AG04450 (cell line): ENCODE results near the gene MUC5AC. TPM values are rescaled to one million over a fixed set of nuclear protein-coding genes. Genes with fewer than 3 reads are reported as not detected.

ENCODE experiments used
- CTCF ChIA-PET: fragments of 300-600, 350-600 bp; formaldehyde crosslinking; extraction: SDS; loops from one replicate; lab custom pipeline; 2022; ENCODE audit warnings: antibody characterized with exemption, inconsistent platforms; lab: Charles Lee
- POLR2A ChIA-PET: fragments of 350-600 bp; formaldehyde crosslinking; extraction: SDS; loops from one replicate; lab custom pipeline; 2021; ENCODE audit warnings: antibody characterized with exemption, inconsistent platforms; lab: Yijun Ruan, JAX
- DNase-seq: peaks from one replicate; pipeline ENCODE4 v3.0.0-alpha.2; 2011; ENCODE audit warnings: low read depth, low spot score
- H3K27ac ChIP-seq: one replicate; pipeline ENCODE4 v1.5.1; 2012; ENCODE audit warnings: low read depth, low read length, control low read depth
- H3K27me3 ChIP-seq: one replicate; pipeline ENCODE4 v1.6.0; 2012; ENCODE audit warnings: low read length; ENCODE audit not compliant: control insufficient read depth, insufficient read depth
- H3K4me3 ChIP-seq: 2 replicates; pipeline ENCODE4 v1.5.1; 2011; ENCODE audit warnings: mild to moderate bottlenecking, low read depth, low read length, control low read depth
- H3K9me3 ChIP-seq: 2 replicates; pipeline ENCODE4 v1.5.1; 2012; ENCODE audit warnings: low read length; ENCODE audit not compliant: control insufficient read depth, insufficient read depth
- CTCF ChIP-seq: IDR thresholded peaks from 2 replicates; pipeline ENCODE4 v1.5.1; 2011; ENCODE audit warnings: low read depth, low read length, control low read depth, inconsistent platforms
- polyA plus RNA-seq: library from polyadenylated mRNA; depleted of rRNA; stranded (reverse); fragments of >200 nt; gene quantifications from 2 replicates; pipeline ENCODE4 v1.2.3, GENCODE V29; 2011

MUC5AC gene
- polyA plus RNA-seq, 1 experiment = 0.01 TPM

- no peak overlapping the region for H3K4me3 ChIP-seq
- TF ChIP-seq CTCF = no peak
- no peak for DNase-seq
- CTCF ChIA-PET = interaction anchor here (0.6 to 3.1 kb wide), 3 partner anchors 229 to 387 kb away, joined by 3 to 18 read pairs (median 5); no protein-coding TSS in a partner anchor
- peaks cover 12% of the 10 kb centered on the region for H3K27me3 ChIP-seq
- H3K27ac ChIP-seq = no peak overlapping the region
- POLR2A ChIA-PET = no interaction called here
- peaks cover 28% of the 10 kb centered on the region for H3K9me3 ChIP-seq
These were observed 46.8 kb downstream of the MUC5AC start for GRCh38 chr11:1204381-1205101.

GRCh38 chr11:1205121-1205986 lies 47.6 kb downstream of the MUC5AC start:
- Histone ChIP-seq H3K9me3 (peaks cover 33% of the 10 kb centered on the region), H3K27ac (no peak overlapping the region), H3K27me3 (peaks cover 5% of the 10 kb centered on the region), H3K4me3 (no peak overlapping the region)
- CTCF ChIA-PET = interaction anchor here (0.6 to 1.1 kb wide), 2 partner anchors 228 to 386 kb away, joined by 3 to 5 read pairs; no protein-coding TSS in a partner anchor
- no peak for TF ChIP-seq CTCF
- no peak for DNase-seq
- POLR2A ChIA-PET = no interaction called here

GRCh38 chr11:1205987-1206331 lies 48.2 kb downstream of the MUC5AC start:
- DNase-seq = no peak
- CTCF ChIA-PET = no interaction called here
- peaks cover 33% of the 10 kb centered on the region for H3K9me3 ChIP-seq
- POLR2A ChIA-PET = no interaction called here
- H3K27me3 ChIP-seq = peaks cover 4% of the 10 kb centered on the region
- no peak for TF ChIP-seq CTCF
- H3K4me3 ChIP-seq = no peak overlapping the region
- H3K27ac ChIP-seq = no peak overlapping the region

GRCh38 chr11:1206391-1207271 lies 48.9 kb downstream of the MUC5AC start:
- ChIA-PET POLR2A (no interaction called here), CTCF (no interaction called here)
- Histone ChIP-seq H3K27ac (no peak overlapping the region), H3K9me3 (peaks cover 33% of the 10 kb centered on the region), H3K4me3 (no peak overlapping the region), H3K27me3 (peaks cover 11% of the 10 kb centered on the region)
- TF ChIP-seq CTCF = no peak
- no peak for DNase-seq
